Gastroesophageal sphincter (tissue), 4 donors: Measurements from ENCODE around the gene KLHDC3. TPM values are rescaled to one million over a fixed set of nuclear protein-coding genes. Genes with fewer than 3 reads are reported as not detected.

ENCODE experiments used
- ATAC-seq: fragments of 150-250 bp; one replicate; pipeline ENCODE4 v1.9.1; 2016; ENCODE audit warnings: mild to moderate bottlenecking, moderate library complexity
- H3K27ac ChIP-seq, 4 donors: fragments of 200-600 bp; sonication (generic) in 3 of 4; 1 replicate in 3 of 4; 2 replicates in 1 of 4; pipeline ENCODE4 v1.5.1; 2016 to 2019
- H3K27me3 ChIP-seq: fragments of 200-600 bp; sonication (generic); one replicate; pipeline ENCODE4 v1.5.1; 2019
- H3K36me3 ChIP-seq, 2 donors: fragments of 200-600 bp; sonication (generic); one replicate each; pipeline ENCODE4 v1.5.1; 2019; ENCODE audit warnings: control low read depth in 1 of 2
- H3K4me1 ChIP-seq, 3 donors: fragments of 200-600 bp; sonication (generic); 1 replicate in 2 of 3; 2 replicates in 1 of 3; pipeline ENCODE4 v1.5.1; 2016 to 2019; ENCODE audit warnings: control low read depth in 2 of 3
- H3K4me3 ChIP-seq, 2 donors: fragments of 200-600 bp; sonication (generic); one replicate each; pipeline ENCODE4 v1.5.1; 2019; ENCODE audit warnings: mild to moderate bottlenecking in 1 of 2, moderate library complexity in 1 of 2
- H3K9me3 ChIP-seq, 3 donors: fragments of 200-600 bp; sonication (generic); one replicate each; pipeline ENCODE4 v1.5.1; 2017 to 2019; ENCODE audit warnings: control low read depth in 2 of 3
- CTCF ChIP-seq, 4 experiments: fragments of 200-600 bp in 2 of 4; fragments of 450-650 bp in 2 of 4; sonication (generic) in 1 of 4; IDR thresholded peaks; one replicate each; pipeline ENCODE4 v1.5.1; 2017 to 2019; ENCODE audit warnings: antibody characterized with exemption in 4 of 4, mild to moderate bottlenecking in 2 of 4, moderate library complexity in 2 of 4
- EP300 ChIP-seq: sonication (generic); formaldehyde crosslinking; IDR thresholded peaks from one replicate; pipeline ENCODE4 v1.6.1; 2017; ENCODE audit warnings: antibody characterized with exemption, mild to moderate bottlenecking
- POLR2A ChIP-seq, 2 donors: fragments of 450-650 bp; IDR thresholded peaks; one replicate each; pipeline ENCODE4 v1.6.1; 2017; ENCODE audit warnings: antibody characterized with exemption in 2 of 2, mild to moderate bottlenecking in 2 of 2, moderate library complexity in 1 of 2
- POLR2AphosphoS5 ChIP-seq: sonication (generic); formaldehyde crosslinking; IDR thresholded peaks from one replicate; pipeline ENCODE4 v1.6.1; 2017; ENCODE audit warnings: antibody characterized with exemption
- WGBS, 2 donors: methylation state at CpG; one replicate each; pipeline ENCODE4 v1.1.5; 2018; ENCODE audit warnings: low coverage in 1 of 2; 5-methylcytosine and 5-hydroxymethylcytosine counted together
- total RNA-seq, 4 donors: library from RNA; depleted of rRNA; stranded (reverse); fragments of >200 nt; gene quantifications; one replicate each; pipeline ENCODE4 v1.1.0, GENCODE V29; 2016

KLHDC3 gene
- total RNA-seq, 4 donors from 2014 or later: 96.9 to 145 (median 129) TPM

DNA sequence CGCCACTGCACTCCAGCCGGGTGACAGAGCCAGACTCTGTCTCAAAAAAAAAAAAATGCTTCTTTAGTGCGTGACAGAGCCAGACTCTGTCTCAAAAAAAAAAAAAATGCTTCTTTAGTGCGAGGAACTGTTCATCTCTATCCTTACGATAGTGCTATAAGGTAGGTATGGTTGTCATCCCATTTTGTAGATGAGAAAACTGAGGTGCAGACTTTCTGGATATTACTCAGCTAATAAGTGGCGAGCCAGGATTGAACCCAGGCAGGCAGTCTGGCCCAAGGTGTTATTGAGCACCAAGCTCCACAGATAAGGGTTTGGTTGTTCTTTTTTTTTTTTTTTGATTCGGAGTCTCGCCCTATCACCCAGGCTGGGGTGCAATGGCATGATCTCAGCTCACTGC is 12.2 kb upstream of the KLHDC3 start:
- TF ChIP-seq POLR2A (IDR thresholded peaks at IDR 0.05) (no peak), POLR2AphosphoS5 (no peak), EP300 (no peak), CTCF (IDR thresholded peaks at IDR 0.05) (no peak)
- Histone ChIP-seq H3K9me3 (no peaks in the 10 kb centered on the region), H3K27ac (no peak overlapping the region), H3K4me3 (no peak overlapping the region), H3K4me1 (no peaks in the 10 kb centered on the region), H3K27me3 (no peaks in the 10 kb centered on the region), H3K36me3 (peaks cover 0 to 38% of the 10 kb centered on the region in 2 donors)
- no peak for ATAC-seq
- 94 to 97% methylated on average over 5 to 8 of the region's 8 CpGs for WGBS, 2 donors

DNA sequence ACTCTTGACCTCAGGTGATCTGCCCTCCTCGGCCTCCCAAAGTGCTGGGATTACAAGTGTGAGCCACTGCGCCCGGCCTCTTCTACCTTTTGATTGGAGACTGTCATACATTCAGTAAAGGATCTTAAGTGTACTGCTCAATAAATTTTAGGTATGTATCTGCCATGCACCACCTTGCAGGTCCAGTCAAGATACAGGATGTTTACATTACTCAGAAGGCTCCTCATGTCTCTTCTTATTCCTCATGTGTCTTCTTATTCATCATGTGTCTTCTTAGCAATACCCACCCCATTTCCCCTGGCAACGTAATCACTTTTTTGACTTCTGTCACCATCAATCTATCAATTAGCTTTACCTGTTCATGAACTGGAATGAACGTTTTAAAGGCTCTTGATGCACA is 8.2 kb upstream of the KLHDC3 start:
- no peaks in the 10 kb centered on the region for H3K9me3 ChIP-seq
- H3K36me3 ChIP-seq: peaks cover 0 to 71% of the 10 kb centered on the region in 2 donors
- no peak overlapping the region for H3K27ac ChIP-seq
- H3K4me1 ChIP-seq: no peaks in the 10 kb centered on the region
- 73 to 82% methylated on average over 3 to 5 of the region's 5 CpGs for WGBS, 2 donors
- no peak overlapping the region for H3K4me3 ChIP-seq
- H3K27me3 ChIP-seq: no peaks in the 10 kb centered on the region
- TF ChIP-seq POLR2AphosphoS5: no peak
- TF ChIP-seq CTCF (IDR thresholded peaks at IDR 0.05): no peak
- TF ChIP-seq EP300: no peak
- ATAC-seq: no peak

DNA sequence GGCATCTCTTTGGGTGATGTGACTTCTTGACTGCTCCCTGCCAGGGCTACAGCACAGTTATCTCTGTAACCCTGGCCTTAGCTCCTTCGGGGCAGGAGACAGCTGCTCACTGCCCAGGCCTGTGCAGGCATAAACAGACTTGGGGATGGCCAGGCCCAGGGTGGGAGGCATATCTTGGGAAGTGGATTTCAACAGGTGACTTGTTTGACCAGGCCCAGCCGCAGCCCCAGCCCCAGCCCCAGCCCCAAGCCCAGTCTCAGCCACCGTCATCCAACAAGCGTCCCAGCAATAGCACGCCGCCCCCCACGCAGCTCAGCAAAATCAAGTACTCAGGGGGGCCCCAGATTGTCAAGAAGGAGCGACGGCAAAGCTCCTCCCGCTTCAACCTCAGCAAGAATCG is 7.8 kb upstream of the KLHDC3 start:
- no peak overlapping the region for H3K27ac ChIP-seq
- TF ChIP-seq POLR2AphosphoS5 (no peak), EP300 (no peak), POLR2A (IDR thresholded peaks at IDR 0.05) (no peak), CTCF (IDR thresholded peaks at IDR 0.05) (no peak)
- H3K27me3 ChIP-seq: no peaks in the 10 kb centered on the region
- peaks cover 0 to 72% of the 10 kb centered on the region in 2 donors for H3K36me3 ChIP-seq
- no peaks in the 10 kb centered on the region for H3K9me3 ChIP-seq
- no peaks in the 10 kb centered on the region for H3K4me1 ChIP-seq
- ATAC-seq: no peak
- H3K4me3 ChIP-seq: no peak overlapping the region
- WGBS, 2 donors: 93 to 100% methylated on average over 1 to 4 of the region's 11 CpGs

DNA sequence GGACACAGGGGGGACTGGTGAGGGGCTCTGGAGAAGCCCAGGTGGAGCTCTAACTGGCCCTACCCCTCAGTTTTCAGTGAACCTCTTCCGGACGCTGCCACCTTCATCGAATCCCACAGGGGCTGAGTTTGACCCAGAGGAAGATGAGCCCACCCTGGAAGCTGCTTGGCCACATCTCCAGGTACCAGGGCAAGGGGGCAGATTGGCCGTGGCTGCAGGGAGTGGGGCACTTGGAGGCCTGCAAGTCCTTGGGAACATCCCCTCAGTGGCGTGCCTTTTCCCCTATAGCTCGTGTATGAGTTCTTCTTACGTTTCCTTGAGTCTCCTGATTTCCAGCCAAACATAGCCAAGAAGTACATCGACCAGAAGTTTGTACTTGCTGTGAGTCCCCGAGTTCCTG is 6.9 kb upstream of the KLHDC3 start:
- ATAC-seq: no peak
- Histone ChIP-seq H3K27me3 (no peaks in the 10 kb centered on the region), H3K4me1 (peaks cover 0 to 7% (median 0%) of the 10 kb centered on the region in 3 donors), H3K9me3 (no peaks in the 10 kb centered on the region), H3K27ac (no peak overlapping the region), H3K36me3 (peaks cover 0 to 76% of the 10 kb centered on the region in 2 donors), H3K4me3 (no peak overlapping the region)
- TF ChIP-seq CTCF (IDR thresholded peaks at IDR 0.05): no peak
- peak in 1 of 2 donors; percentile 9 for TF ChIP-seq POLR2A (IDR thresholded peaks at IDR 0.05)
- WGBS, 2 donors: 90% methylated on average over 6 of the region's 9 CpGs; no CpG with 5 or more reads in 1 of the 2 donors

GRCh38 chr6:43009124-43009523 is 4.9 kb upstream of the KLHDC3 start:
- Histone ChIP-seq H3K27me3 (no peaks in the 10 kb centered on the region), H3K27ac (no peak overlapping the region), H3K4me3 (no peak overlapping the region), H3K9me3 (no peaks in the 10 kb centered on the region), H3K36me3 (peaks cover 0 to 68% of the 10 kb centered on the region in 2 donors), H3K4me1 (peaks cover 0 to 21% (median 7%) of the 10 kb centered on the region in 3 donors)
- WGBS, 2 donors: no CpG with 5 or more reads among the region's 6 CpGs
- ATAC-seq: no peak
- TF ChIP-seq CTCF (IDR thresholded peaks at IDR 0.05) (peak in 2 of 4 experiments; percentile 40 to 44), POLR2AphosphoS5 (no peak)
